Osteocyte (in vitro differentiated cells): ENCODE measurements around the gene PACS2. TPM values are rescaled to one million over a fixed set of nuclear protein-coding genes. Genes with fewer than 3 reads are reported as not detected.

Source experiments
- DNase-seq: peaks from one replicate; pipeline ENCODE4 v3.0.0; 2021; ENCODE audit warnings: mixed read lengths; ENCODE audit not compliant: unreplicated experiment; ENCODE audit errors: extremely low spot score
- H3K27ac Mint-ChIP-seq: one replicate; pipeline ENCODE4 v1.8.0; 2021; ENCODE audit warnings: mild to moderate bottlenecking, mixed read lengths; ENCODE audit not compliant: unreplicated experiment
- H3K27me3 Mint-ChIP-seq: one replicate; pipeline ENCODE4 v1.8.0; 2021; ENCODE audit warnings: mixed read lengths; ENCODE audit not compliant: unreplicated experiment
- H3K36me3 Mint-ChIP-seq: one replicate; pipeline ENCODE4 v1.8.0; 2021; ENCODE audit warnings: mixed read lengths; ENCODE audit not compliant: unreplicated experiment
- H3K4me1 Mint-ChIP-seq: one replicate; pipeline ENCODE4 v1.8.0; 2021; ENCODE audit warnings: mixed read lengths; ENCODE audit not compliant: unreplicated experiment
- H3K4me3 Mint-ChIP-seq: one replicate; pipeline ENCODE4 v1.8.0; 2021; ENCODE audit warnings: mild to moderate bottlenecking, moderate library complexity, mixed read lengths; ENCODE audit not compliant: unreplicated experiment
- H3K9me3 Mint-ChIP-seq: one replicate; pipeline ENCODE4 v1.8.0; 2021; ENCODE audit warnings: mixed read lengths; ENCODE audit not compliant: unreplicated experiment
- total RNA-seq: library from RNA; stranded (reverse); gene quantifications from 2 replicates; pipeline ENCODE4 v1.2.1, GENCODE V29; 2021
- TF ChIP-seq, protein P1 (sequence below): fragments of 200-600 bp; sonication (generic); IDR thresholded peaks from 2 replicates; pipeline ENCODE4 v1.5.0; 2021; ENCODE audit warnings: antibody characterized with exemption, mild to moderate bottlenecking, moderate library complexity

The PACS2 gene
- total RNA-seq, 1 donor from 2014 or later, result 115 TPM

DNA sequence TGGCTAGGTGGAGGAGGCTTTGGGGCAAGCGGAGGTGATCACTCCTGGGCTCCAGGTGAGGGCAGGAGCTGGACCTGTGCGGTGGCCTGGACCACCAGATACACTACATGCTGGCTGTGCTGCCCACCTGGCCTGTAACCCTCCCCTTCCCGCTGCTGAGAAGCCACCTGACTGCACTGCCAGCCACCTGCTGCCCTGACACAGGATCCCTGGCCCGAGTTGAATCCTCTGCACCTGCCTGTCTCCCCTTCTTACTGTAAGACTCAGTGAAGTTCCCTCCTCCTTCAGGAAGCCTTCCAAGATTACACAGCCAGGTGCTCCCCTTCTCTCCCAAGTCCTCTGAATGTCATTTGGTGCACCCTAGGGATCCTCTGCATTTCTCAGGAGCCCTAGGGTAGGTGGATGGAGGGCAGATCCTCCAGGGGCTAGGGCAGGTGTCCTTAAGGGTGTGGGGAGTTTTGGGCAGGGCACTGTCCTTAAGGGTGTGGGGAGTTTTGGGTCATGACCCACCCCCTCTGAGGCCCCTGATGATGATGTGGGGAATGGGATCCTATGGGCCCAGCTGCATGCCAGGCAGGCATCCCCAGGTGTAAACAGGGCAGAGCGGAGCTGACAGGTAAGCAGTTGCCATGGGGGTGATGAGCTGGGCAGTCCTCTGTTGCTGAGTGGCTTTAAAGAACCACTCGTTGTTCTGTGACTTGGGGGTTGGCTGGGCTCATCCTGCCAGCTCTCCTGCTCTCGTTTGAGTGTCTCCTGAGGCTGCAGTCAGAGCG is 98.4 kb downstream of the PACS2 start:
- H3K36me3 Mint-ChIP-seq, result no peaks in the 10 kb centered on the region
- no peaks in the 10 kb centered on the region for H3K9me3 Mint-ChIP-seq
- DNase-seq, result no peak
- peaks cover 22% of the 10 kb centered on the region for H3K4me1 Mint-ChIP-seq
- no peak overlapping the region for H3K27ac Mint-ChIP-seq
- H3K4me3 Mint-ChIP-seq, result no peak overlapping the region
- TF ChIP-seq, protein P1, sequence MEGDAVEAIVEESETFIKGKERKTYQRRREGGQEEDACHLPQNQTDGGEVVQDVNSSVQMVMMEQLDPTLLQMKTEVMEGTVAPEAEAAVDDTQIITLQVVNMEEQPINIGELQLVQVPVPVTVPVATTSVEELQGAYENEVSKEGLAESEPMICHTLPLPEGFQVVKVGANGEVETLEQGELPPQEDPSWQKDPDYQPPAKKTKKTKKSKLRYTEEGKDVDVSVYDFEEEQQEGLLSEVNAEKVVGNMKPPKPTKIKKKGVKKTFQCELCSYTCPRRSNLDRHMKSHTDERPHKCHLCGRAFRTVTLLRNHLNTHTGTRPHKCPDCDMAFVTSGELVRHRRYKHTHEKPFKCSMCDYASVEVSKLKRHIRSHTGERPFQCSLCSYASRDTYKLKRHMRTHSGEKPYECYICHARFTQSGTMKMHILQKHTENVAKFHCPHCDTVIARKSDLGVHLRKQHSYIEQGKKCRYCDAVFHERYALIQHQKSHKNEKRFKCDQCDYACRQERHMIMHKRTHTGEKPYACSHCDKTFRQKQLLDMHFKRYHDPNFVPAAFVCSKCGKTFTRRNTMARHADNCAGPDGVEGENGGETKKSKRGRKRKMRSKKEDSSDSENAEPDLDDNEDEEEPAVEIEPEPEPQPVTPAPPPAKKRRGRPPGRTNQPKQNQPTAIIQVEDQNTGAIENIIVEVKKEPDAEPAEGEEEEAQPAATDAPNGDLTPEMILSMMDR, result no peak
- peaks cover 6% of the 10 kb centered on the region for H3K27me3 Mint-ChIP-seq

GRCh38 chr14:105413544-105413886 is 99.0 kb downstream of the PACS2 start:
- TF ChIP-seq, protein P1, result no peak
- Mint-ChIP-seq H3K27me3 (peaks cover 6% of the 10 kb centered on the region), H3K27ac (no peak overlapping the region), H3K4me3 (no peak overlapping the region), H3K36me3 (no peaks in the 10 kb centered on the region), H3K9me3 (no peaks in the 10 kb centered on the region), H3K4me1 (peaks cover 24% of the 10 kb centered on the region)
- DNase-seq, result no peak

DNA sequence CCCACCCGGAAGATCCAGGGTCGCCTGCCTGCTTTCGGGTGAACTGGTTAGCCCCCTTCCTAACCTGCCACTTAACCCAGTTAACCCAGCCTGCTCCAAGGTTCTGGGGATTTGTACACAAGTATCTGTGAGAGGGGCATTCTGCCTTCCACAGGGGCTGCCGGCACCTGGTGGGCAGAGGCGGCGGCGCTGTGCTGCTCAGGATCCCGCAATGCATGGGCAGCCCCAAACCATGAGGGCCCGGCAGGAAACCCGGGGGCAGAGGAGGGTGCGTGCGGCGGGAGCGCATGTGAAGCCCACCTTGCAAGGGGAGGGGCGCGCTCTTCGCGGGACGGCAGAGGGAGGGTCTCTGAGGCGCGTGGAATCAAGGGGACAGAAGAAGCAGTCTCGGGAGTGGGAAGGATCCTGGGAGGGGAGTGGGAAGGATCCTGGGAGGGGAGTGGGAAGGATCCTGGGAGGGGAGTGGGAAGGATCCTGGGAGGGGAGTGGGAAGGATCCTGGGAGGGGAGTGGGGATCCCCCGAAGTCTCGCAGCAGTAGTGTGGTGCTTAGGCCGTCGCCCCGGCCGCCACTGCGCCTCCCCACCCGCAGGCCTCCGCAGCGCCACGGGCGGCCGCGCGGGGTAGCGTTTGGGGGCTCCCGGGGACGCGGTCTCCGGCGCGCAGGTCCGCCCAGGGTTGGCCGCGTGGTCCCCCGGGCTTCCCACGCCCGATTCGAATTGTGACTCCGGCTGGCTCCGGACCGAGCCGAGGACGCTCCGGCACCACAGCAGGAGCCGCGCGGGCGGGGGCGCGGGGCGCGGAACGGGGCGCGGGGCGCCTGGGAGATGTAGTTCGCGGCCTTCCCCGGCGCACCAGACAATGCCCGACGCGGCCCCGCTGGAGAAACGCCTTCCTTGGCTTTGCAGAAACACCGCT is 100.2 kb downstream of the PACS2 start:
- Mint-ChIP-seq H3K27ac (peak overlapping the region; percentile 67), H3K27me3 (peaks cover 6% of the 10 kb centered on the region), H3K9me3 (no peaks in the 10 kb centered on the region), H3K4me1 (peaks cover 33% of the 10 kb centered on the region), H3K4me3 (peak overlapping the region; percentile 68), H3K36me3 (no peaks in the 10 kb centered on the region)
- TF ChIP-seq, protein P1, result peak; percentile 72
- DNase-seq, result peak; percentile 93

DNA sequence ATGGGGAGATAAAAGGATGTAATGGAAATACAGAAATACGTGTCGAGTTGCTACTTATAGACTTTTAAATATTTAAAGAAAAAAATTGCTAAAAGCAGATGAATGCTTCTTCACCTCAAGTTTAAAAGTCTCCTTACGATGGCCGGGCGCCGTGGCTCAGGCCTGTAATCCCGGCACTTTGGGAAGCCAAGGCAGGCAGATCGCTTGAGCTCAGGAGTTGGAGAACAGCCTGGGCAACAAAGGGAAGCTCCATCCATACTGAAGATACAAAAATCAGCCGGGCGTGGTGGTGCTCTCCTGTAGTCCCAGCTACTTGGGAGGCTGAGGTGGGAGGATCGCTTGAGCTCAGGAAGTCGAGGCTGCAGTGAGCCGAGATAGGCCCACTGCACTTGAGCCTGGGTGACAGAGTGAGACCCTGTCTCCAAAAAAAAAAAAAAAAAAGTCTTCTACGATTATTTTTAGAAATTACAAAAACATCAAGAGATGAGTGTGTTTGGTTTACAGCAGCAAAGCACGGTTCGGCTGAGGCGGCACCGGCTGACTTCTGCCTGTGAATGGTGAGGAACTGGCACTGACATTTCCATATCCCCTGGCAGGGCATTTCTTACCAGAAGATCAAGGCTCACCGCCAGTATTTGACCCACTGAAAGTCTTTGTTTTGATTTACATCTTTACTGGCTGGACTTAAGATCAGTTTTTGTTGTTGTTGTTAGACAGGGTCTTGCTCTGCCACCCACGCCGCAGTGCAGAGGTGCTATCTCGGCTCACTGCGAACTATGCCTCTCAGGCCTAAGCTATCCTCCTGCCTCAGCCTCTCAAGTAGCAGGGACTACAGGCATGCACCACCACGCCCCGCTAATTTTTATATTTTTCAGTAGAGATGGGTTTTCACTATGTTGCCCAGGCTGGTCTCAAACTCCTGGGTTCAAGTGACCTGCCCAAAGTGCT is 101.2 kb downstream of the PACS2 start:
- Mint-ChIP-seq H3K9me3 (no peaks in the 10 kb centered on the region), H3K4me3 (peak overlapping the region; percentile 68), H3K36me3 (no peaks in the 10 kb centered on the region), H3K27me3 (peaks cover 2% of the 10 kb centered on the region), H3K4me1 (peaks cover 32% of the 10 kb centered on the region), H3K27ac (peak overlapping the region; percentile 67)
- no peak for DNase-seq
- TF ChIP-seq, protein P1, result no peak
